ENCODE data around the gene PUS1.

DNA sequence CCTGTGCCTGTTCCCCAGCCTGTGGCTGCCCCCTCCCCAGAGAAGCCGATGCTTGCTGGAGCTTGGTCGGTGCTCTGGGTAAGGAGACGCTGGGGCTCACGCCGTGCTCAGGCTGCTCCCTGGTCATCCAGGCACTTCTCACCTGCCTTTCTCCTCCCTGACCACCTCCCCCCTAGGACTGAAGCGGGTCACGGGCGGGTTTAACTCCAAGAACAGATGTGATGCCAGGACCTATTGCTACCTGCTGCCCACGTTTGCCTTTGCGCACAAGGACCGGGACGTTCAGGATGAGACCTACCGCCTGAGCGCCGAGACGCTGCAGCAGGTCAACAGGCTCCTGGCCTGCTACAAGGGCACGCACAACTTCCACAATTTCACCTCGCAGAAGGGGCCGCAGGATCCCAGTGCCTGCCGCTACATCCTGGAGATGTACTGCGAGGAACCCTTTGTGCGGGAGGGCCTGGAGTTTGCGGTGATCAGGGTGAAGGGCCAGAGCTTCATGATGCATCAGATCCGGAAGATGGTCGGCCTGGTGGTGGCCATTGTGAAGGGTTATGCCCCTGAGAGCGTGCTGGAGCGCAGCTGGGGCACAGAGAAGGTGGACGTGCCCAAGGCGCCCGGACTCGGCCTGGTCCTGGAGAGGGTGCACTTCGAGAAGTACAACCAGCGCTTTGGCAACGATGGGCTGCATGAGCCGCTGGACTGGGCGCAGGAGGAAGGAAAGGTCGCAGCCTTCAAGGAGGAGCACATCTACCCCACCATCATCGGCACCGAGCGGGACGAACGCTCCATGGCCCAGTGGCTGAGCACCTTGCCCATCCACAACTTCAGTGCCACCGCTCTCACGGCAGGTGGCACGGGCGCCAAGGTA lies 12.3 kb downstream of the PUS1 start:
- TF ChIP-seq, protein P1, sequence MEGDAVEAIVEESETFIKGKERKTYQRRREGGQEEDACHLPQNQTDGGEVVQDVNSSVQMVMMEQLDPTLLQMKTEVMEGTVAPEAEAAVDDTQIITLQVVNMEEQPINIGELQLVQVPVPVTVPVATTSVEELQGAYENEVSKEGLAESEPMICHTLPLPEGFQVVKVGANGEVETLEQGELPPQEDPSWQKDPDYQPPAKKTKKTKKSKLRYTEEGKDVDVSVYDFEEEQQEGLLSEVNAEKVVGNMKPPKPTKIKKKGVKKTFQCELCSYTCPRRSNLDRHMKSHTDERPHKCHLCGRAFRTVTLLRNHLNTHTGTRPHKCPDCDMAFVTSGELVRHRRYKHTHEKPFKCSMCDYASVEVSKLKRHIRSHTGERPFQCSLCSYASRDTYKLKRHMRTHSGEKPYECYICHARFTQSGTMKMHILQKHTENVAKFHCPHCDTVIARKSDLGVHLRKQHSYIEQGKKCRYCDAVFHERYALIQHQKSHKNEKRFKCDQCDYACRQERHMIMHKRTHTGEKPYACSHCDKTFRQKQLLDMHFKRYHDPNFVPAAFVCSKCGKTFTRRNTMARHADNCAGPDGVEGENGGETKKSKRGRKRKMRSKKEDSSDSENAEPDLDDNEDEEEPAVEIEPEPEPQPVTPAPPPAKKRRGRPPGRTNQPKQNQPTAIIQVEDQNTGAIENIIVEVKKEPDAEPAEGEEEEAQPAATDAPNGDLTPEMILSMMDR (conservative IDR thresholded peaks at IDR 0.05; ENCODE audit: low read length): no peak
- TF ChIP-seq EZH2phosphoT487 (IDR thresholded peaks at IDR 0.05; ENCODE audit: borderline replicate concordance, low read depth, low read length): no peak
